HG02870 (cell line): Measurements from ENCODE around the gene RBBP7.

ENCODE experiments used
- ATAC-seq: cut with Tn5 transposase; IDR thresholded peaks from one replicate; pipeline ENCODE4 v1.9.1; 2021; ENCODE audit warnings: mild to moderate bottlenecking, moderate library complexity; ENCODE audit not compliant: unreplicated experiment

RBBP7 gene

DNA sequence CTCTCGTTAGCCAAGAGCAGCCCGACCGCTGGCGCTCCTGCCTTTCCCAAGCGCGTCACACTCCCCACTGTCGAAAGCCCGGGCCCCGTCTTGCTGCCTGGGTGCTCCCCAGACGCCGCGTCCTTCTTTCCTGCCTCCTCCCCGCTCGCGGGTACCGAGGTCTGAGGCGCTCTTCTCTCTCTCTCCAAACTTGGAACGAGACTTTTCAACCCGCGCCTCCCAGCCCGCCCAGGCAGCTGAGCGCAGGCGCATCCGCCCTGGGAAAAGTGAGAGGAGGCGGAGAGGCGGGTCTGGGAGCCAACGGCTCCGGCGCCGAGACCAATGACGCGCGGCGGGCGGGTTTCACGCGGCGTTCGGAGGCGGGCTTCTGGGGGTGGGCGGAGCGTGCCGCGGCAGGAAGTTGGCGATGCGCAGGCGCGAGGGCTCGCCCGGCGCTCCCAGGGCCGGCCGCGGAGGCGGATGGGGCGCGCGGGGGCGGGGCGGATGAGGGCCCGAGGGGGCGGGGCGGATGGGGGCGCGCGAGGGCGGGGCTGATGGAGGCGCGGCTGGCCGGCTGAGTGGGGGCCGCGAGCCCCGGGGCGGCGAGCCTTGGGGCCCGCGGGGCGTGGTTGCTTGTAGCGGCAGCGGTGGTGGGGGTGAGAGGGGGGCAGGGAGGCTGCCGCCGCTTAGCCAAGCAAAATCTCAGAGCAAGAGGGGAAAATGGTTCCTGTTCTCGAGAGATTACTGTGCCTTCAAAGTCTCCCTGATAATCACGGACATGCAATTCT, at the start of gene RBBP7:
RBBP7 (minus strand) TSS at position 268 of the 767 bp plus-strand sequence. CDS start 309 bp downstream, outside the sequence.
- peak; percentile 84 for ATAC-seq

DNA sequence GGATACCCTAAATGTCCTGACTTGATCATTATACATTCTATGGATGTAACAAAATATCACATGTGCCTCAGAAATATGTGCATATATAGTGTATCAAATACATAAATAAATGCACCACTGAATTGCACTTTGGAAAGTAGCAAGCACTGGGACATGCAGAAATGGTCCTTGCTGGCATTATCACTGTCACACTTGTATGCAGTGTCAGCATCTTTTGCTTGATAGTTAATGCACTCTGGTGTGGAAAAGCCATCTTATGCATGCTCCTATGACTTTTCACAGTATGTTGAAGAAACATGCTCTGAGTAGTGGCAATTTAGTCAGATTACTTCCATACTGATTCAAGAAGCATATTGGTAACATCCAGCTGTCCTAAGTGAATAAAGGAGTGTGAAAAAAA, 48.8 kb upstream of the RBBP7 start:
- ATAC-seq = no peak

DNA sequence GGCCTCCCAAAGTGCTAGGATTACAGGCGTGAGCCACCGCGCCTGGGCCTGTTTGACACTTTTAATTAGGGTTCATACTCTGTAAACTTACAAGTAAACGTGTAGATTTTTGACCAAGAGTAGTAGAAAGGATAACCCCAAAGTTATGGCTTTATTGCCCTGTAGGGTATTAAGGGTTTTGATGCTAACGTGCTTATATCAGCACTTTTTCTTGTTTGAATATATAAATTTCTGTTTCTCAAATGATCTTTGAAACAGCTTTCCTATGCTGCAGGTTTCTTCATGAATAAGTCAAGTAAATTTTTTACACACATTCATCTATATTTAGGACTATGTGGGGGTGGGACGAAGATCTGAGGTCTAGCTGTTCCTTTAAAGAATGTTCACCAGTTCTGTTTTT, 47.0 kb upstream of the RBBP7 start:
- ATAC-seq = no peak

DNA sequence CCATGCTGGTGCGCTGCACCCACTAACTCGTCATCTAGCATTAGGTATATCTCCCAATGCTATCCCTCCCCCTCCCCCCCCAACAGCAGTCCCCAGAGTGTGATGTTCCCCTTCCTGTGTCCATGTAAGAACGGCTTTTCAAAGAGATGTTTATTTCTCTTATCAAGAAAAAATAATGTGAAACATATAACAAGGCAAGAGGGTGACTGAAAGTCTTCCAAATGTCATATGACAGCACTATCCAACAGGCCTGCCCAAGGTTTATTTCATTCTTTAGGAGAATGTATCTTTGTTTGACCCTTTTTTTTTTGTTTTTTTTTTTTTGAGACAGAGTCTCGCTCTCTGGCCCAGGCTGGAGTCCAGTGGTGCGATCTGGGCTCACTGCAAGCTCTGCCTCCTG, 46.4 kb upstream of the RBBP7 start:
- no peak for ATAC-seq

DNA sequence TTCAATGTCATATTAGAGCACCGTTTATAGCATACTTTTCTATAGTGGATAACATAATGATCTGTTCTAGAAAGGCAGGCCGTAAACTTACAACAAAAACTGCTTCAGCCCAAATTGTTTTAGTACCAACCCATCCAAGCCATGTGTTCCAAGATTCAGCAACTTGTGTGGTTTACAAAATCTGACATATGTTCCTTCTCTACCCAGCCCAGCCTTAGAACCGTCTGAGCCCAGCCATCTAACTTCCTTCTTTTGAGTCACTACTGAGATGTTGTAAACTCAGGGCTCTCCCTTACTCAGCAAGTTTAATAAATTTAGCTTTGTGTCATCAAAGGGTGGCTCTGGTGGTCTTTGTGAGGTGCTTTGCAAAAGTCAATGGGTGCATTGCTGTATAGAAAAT, 43.9 kb upstream of the RBBP7 start:
- no peak for ATAC-seq

DNA sequence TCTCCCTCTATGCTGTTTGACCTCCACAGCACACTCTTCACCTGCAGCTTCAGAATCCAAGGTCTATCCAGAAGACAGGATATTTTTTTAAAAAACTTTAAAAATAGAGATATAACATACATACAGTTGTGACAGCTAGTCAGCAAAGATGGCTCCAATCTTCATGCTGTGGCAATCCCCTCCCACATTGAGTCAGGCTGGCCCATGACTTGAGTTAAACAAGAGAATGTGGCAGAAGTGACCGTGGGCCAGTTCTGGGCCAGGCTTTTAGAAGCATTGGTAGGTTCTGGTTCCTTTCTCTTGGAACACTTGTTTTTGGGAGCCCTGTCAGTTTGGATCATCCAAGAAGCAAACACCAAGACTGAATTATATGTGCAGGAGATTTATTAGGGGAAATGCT, 40.2 kb upstream of the RBBP7 start:
- ATAC-seq = no peak

DNA sequence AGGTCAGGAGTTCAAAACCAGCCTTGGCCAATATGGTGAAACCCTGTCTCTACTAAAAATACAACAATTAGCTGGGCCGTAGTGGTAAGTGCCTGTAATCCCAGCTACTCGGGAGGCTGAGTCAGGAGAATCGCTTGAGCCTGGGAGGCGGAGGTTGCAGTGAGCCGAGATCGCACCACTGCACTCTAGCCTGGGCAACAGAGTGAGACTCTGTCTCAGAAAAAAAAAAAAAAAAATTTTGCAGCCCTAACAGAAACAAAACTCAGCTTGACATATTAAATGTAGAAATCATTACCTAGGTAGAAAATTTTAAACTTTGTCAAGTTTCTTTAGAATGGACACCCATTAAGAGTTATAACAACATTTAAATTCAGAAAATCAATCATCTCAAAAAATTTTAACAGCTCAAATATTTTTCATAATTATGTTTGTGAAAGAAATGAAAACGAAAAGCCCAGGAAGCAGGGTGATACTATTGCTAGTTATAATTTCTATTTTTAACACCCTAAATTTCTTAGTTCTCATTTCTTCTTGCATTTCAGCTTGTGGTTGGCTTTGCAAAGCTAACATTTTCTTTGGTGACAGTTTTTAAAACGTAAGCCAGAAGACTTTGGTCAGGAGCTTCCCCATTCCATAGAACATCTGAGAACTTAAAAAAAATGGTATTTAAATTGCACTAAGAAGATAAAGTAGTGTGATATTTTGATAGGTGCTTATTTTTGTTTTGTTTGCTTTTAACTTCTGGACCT, 33.3 kb upstream of the RBBP7 start:
- peak; percentile 61 for ATAC-seq

DNA sequence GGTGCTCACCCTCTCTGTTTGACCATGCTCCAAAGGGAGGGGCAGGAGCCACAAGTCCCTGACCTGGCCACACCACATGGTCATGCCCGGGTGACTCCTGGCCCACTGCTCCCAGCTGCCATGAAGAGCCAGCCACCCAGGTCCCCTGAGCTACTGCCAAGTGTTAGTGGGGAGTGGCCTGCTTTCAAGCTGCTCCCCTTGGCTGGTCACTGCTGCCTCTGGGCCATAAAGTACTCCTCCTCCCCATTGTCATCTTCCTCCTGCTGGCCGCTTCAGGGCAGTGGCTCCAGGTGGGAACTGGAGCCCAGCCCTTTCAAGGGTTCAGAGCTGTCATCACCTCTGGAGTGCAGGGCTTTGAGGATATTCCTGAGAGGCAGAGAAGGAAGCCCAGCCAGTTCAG, 27.3 kb upstream of the RBBP7 start:
- ATAC-seq = no peak

DNA sequence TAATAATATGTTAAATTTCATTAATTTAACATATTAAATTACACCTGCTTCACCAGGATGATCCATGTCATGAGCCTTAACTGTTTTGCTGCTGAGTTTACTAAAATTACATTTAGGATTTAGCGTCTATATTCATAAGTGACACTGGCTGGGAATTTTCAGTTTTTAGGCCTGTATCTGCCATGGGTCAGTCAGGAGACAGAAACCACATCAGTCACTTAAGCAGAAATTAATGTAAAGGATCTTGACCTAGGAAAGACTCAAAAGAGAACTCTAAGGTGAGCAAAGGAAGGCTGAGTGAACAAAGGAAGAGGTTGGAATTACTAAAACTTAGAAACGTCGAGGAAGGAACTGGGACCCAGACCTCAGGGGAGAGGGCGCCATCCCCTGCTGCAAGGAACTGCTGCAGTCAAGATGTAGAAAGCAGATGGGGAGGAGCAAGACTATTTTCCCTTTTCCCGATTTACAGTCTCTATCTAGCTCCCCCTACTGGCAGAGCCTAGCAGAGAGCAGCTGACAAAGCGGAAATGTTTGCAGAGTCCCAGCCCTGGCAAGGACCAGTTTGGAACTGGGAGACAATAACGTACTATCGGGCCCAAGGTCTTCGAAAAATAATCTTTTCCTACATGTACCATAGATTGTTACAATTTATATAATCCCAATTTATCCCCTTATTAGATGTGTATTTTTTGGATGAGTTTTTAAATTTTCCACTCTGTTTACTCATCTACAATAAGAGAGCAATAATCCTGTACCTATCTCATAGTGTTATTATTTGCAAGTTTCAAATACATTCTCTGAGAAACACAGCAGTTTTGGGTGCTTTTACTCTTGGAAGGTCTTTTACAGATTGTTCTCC, 22.6 kb upstream of the RBBP7 start:
- ATAC-seq = peak; percentile 90

DNA sequence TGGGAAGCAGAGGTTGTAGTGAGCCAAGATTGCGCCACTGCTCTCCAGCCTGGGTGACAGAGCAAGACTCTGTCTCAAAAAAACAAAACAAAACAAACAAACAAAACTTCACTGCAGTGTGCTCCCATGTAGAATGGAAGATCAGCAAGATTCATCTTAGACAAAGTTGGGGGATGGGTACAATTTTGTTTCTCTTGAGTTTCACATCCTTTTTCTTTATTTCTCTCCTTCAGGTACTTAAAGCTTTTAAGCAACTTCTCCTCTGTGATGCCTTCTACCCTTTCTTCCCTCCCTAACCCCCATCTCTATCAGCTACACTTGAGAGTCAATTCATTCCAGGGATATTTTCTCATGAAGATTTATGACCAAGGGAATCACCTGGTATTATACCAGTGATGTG, 15.5 kb upstream of the RBBP7 start:
- ATAC-seq = no peak

DNA sequence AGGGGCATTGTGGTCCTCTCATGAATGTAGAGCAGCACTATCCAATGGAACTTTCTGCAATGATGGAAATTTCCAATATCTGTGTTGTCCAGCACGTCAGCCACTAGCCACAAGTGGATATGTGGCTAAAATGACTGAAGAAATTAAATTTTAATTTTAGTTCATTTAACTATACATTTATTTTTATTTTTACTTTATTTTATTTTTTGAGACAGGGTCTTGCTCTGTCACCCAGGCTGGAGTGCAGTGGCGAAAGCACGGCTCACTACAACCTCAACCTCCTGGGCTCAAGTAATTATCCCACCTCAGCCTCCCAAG, 13.3 kb upstream of the RBBP7 start:
- ATAC-seq = no peak

DNA sequence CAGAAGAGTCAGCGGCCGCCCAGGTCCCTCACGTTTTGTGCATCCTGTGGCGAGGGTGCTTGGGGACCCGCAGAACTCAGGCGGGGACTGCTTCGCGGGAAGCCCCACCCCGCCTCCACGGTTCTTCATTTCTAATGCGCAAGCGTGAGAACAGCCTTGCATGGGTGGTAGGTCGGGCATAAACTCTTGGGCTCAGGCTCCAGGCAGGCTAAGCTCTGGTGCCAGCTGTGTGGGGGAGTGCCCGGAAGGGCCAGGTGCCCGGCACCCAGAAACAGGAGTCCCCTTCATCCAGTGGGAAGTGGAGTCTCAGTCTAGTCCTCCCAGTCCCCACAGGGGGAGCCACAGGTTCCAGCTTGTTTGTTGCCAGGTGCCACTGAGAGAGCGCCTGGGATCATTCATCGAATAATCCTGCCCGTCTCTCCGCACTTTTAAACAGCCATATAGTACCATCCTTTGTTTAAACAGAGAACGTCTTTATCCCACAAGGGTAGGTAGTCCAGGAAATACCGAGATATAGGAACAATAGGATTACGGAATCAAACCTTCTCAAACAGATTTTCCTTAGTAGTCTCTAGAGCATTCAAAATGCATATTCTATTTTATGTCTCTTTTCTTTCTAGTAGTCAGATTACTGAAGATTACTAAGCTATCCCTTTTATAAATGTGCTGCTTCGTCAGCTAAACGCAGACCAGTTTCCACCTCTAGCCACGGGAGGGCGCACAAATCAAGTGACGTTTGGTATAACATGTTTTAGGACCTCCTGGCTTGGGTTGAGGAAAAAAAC, 12.7 kb upstream of the RBBP7 start:
- ATAC-seq = peak; percentile 60

DNA sequence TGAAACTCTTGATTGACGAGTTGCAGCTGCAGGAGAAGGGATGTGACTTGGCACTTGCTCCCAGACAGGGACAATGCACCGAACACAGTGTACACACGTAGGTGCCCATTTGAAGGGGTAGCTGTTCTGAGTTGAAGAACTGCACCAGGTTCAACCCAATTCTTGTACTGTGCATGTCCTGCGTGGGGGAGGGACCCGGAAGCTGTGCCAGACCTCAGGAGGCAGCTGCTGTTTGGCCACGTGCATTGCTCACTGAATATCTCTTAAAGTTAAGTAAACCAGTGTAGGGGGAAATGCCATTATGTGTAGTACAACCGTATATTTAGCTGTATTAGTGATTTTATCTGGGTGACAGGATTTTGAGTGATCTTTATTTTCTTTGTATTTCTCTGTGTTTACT, 12.0 kb upstream of the RBBP7 start:
- ATAC-seq = no peak

DNA sequence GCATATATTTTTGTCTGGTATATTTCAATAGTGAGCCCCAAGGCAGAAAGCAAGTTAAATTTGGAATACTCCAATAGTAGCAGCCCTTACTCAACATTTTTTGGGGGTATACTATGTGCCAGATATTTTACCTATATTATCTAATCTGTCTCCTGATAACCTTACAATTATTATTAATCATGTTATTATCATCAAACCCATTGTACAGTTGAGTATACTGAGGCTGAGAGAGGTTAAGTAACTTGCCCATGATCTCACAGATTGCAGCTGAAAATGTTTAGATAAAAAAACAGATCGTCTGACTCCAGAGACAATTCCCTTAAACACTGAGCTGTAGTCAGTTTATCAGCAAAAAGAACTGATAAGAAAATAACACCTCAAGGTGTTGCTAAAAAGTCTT, 6.5 kb upstream of the RBBP7 start:
- no peak for ATAC-seq

DNA sequence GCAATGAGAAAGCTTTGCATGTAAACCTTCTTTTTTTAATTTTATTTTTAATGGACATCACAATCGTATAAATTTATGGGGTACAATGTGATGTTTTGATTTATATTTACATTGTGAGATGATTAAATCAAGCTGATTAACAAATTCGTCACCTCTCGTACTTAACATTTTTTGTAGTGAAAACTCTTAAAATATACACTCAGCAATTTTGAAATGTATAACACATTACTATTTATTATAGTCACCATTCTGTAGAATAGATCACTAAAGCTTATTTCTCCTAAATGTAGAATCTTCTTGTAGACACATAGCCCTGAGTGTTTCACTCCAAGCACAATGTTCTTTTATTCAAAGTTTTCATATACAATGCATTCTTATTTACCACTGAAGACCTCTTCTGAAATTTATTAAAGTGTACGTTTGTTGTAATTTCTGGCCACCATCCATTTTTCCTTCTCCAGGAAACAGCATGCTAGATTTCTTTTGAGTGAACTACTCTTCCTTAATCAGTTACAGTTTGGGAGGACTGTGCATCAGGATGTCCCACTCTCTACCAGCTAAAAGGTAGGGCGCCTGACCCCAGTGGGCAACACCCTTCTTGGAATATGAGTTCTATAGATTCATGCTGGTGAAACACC, 4.4 kb upstream of the RBBP7 start:
- ATAC-seq = no peak

DNA sequence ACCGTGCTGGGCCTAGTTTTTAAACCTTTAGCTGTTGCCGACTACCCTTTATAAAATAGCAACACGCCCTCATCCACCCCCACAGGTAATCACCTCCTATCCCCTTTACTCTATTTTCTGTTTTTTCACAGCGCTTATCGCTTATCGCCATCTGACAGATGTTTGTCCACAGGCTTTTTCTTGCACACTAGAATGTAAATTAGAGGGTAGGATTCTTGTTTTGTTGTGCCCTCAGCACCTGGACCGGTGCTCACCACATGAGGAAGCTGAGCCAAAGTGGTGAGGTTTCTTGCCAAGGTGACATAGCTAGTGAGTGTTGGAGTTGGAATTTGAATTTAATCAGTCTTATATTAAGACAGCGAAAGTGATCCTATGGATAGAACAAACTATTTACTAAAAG, 2.9 kb upstream of the RBBP7 start:
- no peak for ATAC-seq

DNA sequence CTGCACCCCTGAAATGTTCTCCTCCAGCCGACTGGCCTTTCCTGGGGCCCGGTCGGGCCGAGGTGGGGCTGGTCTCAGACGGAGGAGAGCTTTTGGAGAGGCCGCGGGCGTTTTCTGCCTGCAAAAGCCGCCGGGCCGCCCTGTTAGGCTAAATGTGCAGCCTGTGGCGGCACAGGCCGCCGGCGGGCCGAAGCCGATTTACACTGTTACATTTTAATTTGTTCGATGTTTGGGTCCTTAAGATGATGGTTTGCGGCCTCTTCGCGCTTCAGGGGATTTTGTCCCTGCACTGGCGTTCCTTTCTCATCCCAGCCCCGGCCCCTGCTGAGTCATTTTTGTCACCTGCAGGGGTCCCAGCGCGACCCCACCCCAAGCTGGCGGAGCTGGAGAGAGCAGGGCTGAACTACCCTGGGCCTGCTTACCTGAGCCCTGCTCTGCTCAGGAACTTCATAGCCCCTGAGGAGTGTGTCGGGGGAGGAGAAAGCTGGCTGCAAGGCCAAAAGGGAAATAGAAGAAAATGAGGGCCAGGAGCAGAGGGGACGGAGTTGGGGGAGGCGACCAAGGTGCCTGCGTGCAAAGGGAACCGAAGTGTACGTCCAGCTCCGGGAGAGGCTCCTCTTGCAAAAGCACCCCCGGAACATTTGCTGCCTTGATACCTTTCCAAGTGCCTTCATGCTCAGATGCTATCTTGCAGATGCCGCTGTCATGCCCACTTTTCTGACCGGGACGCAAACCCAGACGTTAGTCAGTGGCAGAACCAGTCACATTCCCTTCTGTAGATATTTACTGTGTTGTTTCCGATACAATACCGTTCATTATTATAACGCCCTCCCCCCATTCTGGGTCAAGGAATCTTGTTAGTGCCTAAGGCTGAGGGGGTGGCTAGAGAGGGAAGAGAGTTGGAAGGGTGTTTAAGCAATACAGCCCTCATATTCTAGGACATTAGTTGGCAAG, 977 bp upstream of the RBBP7 start:
- ATAC-seq = peak; percentile 3

DNA sequence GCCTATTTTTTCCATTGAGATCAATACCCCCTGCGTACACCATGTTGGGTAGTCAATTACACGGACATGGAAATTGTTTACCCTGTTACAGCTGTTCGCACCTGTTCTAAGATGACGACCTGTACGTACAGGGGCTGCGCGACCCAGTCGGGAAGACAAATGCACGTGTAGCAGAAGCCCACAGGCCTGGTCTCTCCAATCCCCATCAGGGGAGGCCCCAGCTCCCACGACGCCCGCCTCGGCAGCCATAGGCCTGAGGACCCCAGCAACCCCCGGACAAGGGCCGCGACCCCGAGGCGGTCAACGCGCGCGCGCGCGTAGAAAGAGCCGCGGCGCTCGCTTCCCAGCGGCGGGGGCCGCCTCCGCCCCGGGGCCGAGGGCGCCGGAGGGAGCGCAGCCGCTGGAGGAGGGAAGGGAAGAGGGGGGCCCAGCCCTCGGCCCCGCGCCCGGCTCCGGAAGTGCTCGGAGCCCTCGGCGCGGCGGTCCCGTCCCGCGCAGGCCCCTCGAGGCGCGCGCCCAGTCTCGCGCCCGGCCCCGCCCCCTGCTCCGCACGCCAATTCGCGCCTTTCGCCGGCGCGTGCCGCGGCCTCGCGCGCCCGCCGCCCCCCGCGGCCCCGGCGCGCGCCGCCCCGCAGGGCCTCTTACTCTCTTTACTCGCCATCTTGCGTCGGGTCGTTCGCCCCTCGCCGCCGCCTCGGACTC, 618 bp downstream of the RBBP7 start:
- peak; percentile 31 for ATAC-seq

DNA sequence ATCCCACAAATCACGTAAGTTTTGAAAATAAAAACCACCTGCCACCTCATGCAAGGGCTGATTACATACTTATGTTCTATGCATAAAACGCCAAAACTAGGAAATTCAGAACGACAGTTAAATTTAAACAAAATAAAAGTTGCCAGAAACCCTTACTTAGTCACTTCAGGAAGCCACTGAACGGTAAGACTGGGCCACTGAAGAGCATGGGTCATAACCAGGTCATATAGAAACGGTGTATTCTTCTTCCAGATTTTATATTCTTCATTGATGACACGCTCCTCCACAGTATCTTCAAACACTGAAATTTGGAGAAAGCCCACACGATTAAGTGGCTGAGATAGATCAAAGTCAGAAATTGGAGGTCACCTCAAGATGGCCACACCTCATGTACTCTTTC, 1.2 kb downstream of the RBBP7 start:
- ATAC-seq = no peak
